GM12891 (cell line): ENCODE measurements around the gene TRIM29.

Experiments used
- POLR2A ChIP-seq: IDR thresholded peaks from 2 replicates; pipeline ENCODE4 v1.6.1; 2011; ENCODE audit warnings: low read depth, low read length, control low read depth
- POLR2AphosphoS5 ChIP-seq: IDR thresholded peaks from 2 replicates; pipeline ENCODE4 v1.6.1; 2011; ENCODE audit warnings: low read depth, low read length, control low read depth
- SPI1 ChIP-seq: IDR thresholded peaks from 2 replicates; pipeline ENCODE4 v1.6.1; 2011; ENCODE audit warnings: low read depth, low read length, control low read depth
- TAF1 ChIP-seq: IDR thresholded peaks from 2 replicates; pipeline ENCODE4 v1.6.1; 2011; ENCODE audit warnings: low read depth, low read length, control low read depth

GRCh38 chr11:120062561-120062930 lies 75.4 kb downstream of the TRIM29 start:
- TF ChIP-seq SPI1 (no peak), POLR2A (no peak), TAF1 (no peak), POLR2AphosphoS5 (no peak)
